Measurements from ENCODE around the gene GTF2A1L. TPM values are rescaled to one million over a fixed set of nuclear protein-coding genes. Genes with fewer than 3 reads are reported as not detected.

GTF2A1L gene
- total RNA-seq, 4 donors from 2014 or later = 0.35 to 86.8 (median 66.9) TPM; not detected in 1

- DNase-seq = no peak
- Histone ChIP-seq H3K4me1 (no peaks in the 10 kb centered on the region), H3K27me3 (no peaks in the 10 kb centered on the region), H3K4me3 (no peak overlapping the region), H3K27ac (no peak overlapping the region), H3K9me3 (no peaks in the 10 kb centered on the region), H3K36me3 (no peaks in the 10 kb centered on the region)
- intact Hi-C loops (cut with DNase I; ENCODE audit: low total_unique reads) = no loop called here
- TF ChIP-seq CTCF (IDR thresholded peaks at IDR 0.05) (no peak), POLR2A (IDR thresholded peaks at IDR 0.05) (no peak)
Observed at GRCh38 chr2:48578313-48578712, 39.3 kb upstream of the GTF2A1L start.

GRCh38 chr2:48583961-48584360 is 33.7 kb upstream of the GTF2A1L start:
- H3K4me3 ChIP-seq = no peak overlapping the region
- no peaks in the 10 kb centered on the region for H3K27me3 ChIP-seq
- no peak for DNase-seq
- no peaks in the 10 kb centered on the region for H3K9me3 ChIP-seq
- intact Hi-C loops (cut with DNase I; ENCODE audit: low total_unique reads) = loop anchor here (10.0 kb wide), 2 partner anchors 49 to 119 kb away; partner anchors contain the start of gene STON1
- H3K27ac ChIP-seq = no peak overlapping the region
- no peaks in the 10 kb centered on the region for H3K36me3 ChIP-seq
- no peak for TF ChIP-seq CTCF (IDR thresholded peaks at IDR 0.05)
- TF ChIP-seq POLR2A (IDR thresholded peaks at IDR 0.05) = no peak
- H3K4me1 ChIP-seq = no peaks in the 10 kb centered on the region

- H3K4me1 ChIP-seq = no peaks in the 10 kb centered on the region
Observed at GRCh38 chr2:48584551-48584950, 33.1 kb upstream of the GTF2A1L start.

GRCh38 chr2:48586433-48586832 is 31.2 kb upstream of the GTF2A1L start:
- no peaks in the 10 kb centered on the region for H3K4me1 ChIP-seq
- no peak overlapping the region for H3K27ac ChIP-seq
- TF ChIP-seq CTCF (IDR thresholded peaks at IDR 0.05) (no peak), POLR2A (IDR thresholded peaks at IDR 0.05) (no peak)
- intact Hi-C loops (cut with DNase I; ENCODE audit: low total_unique reads) = loop anchor here (10.0 kb wide), 2 partner anchors 52 to 122 kb away; partner anchors contain the start of gene STON1
- H3K4me3 ChIP-seq = no peak overlapping the region
- H3K27me3 ChIP-seq = no peaks in the 10 kb centered on the region
- DNase-seq = no peak
- H3K9me3 ChIP-seq = no peaks in the 10 kb centered on the region
- H3K36me3 ChIP-seq = no peaks in the 10 kb centered on the region

More at GRCh38 chr2:48584551-48584950, 33.1 kb upstream of the GTF2A1L start:
- Histone ChIP-seq H3K27ac (no peak overlapping the region), H3K4me3 (no peak overlapping the region), H3K36me3 (no peaks in the 10 kb centered on the region), H3K27me3 (no peaks in the 10 kb centered on the region), H3K9me3 (no peaks in the 10 kb centered on the region)
- intact Hi-C loops (cut with DNase I; ENCODE audit: low total_unique reads) = loop anchor here (10.0 kb wide), 2 partner anchors 50 to 120 kb away; partner anchors contain the start of gene STON1
- no peak for TF ChIP-seq CTCF (IDR thresholded peaks at IDR 0.05)
- TF ChIP-seq POLR2A (IDR thresholded peaks at IDR 0.05) = no peak
- no peak for DNase-seq

GRCh38 chr2:48587560-48587959 is 30.1 kb upstream of the GTF2A1L start:
- intact Hi-C loops (cut with DNase I; ENCODE audit: low total_unique reads) = loop anchor here (10.0 kb wide), 2 partner anchors 53 to 123 kb away; partner anchors contain the start of gene STON1
- H3K9me3 ChIP-seq = no peaks in the 10 kb centered on the region
- no peak overlapping the region for H3K4me3 ChIP-seq
- no peak overlapping the region for H3K27ac ChIP-seq
- no peak for DNase-seq
- no peaks in the 10 kb centered on the region for H3K36me3 ChIP-seq
- no peaks in the 10 kb centered on the region for H3K27me3 ChIP-seq
- TF ChIP-seq POLR2A (IDR thresholded peaks at IDR 0.05) = no peak
- TF ChIP-seq CTCF (IDR thresholded peaks at IDR 0.05) = no peak
- H3K4me1 ChIP-seq = no peaks in the 10 kb centered on the region

Measured in uterus (tissue), 4 donors.